ENCODE data around the gene CNNM4.

CNNM4 gene

DNA sequence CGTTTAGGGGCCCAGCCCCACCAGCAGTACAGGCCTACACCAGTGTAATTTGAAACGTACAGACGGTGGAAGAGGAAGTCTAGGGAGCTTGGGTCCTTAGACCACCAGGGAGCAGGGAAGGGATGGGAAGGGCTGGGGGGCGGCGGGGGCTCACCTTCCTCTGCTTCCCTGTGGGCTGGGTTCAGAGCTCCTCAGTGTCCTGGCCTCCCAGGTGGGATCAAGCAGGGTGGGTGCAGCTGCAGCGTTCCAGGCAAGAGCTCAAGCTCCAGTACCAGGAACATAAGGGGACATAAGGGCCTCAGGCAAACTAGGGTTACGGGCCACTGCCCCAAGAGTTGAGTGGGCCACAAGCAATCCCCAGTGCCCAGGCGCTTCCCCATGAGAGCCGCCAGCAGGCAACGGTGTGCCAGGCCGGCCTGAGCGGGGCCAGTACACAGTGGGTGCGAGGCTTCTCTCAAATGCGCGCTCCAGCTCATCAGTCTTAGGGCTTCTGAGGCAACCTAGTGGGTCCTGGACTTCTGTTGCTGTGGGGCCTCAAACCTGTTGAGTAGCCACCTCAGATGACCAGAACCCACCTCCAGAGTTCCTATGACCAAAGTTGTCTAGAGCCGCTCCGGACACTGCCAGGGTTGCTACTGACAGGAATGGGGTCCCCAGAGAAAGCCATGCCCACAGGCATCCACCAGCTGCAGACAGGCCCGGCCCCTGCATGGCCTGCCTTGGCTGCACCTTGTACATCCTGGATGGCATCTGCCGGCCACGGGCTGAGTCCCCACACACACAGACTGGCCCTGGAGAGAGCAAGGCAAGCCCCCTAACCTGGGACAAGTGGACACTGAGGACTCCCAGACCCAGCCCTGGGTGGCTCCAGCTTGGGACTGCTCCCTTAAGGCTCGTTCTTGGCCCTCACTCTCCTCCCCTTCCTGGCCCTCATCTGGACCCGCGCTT, 77.9 kb downstream of the CNNM4 start:
- no peak for DNase-seq

DNA sequence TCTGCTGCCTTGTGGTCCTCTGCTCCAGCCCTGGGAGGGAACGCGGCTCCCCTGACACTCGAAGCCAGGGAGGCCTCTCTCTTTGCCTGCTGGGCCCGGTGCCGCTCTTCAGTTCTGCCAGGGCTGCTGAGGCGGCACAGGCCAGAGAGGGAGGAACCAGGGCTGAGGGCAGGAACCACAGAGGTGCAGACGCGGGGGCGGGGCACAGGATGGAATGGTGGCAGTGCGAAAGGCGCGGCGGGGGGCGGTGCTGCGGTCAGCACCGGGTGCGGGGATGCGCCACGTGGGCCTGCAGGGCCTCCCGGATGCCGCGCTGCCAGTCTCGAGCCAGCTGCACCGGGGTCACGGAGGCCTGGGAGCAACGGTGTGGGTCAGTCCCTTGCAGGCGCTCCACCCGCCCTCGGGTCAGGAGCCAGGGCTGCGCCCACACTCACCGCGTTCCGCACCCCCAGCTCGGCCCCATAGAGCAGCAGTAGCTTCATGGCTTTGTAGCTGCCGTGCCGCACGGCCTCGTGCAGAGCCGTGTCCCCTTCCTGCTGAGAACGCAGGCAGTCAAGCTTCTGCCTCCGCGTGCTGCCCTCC, 78.7 kb downstream of the CNNM4 start:
- no peak for DNase-seq

- no peak for DNase-seq
These were observed 79.5 kb downstream of the CNNM4 start for GRCh38 chr2:96839875-96840850.

- DNase-seq = no peak
These were observed 81.2 kb downstream of the CNNM4 start for GRCh38 chr2:96841701-96842495.

DNA sequence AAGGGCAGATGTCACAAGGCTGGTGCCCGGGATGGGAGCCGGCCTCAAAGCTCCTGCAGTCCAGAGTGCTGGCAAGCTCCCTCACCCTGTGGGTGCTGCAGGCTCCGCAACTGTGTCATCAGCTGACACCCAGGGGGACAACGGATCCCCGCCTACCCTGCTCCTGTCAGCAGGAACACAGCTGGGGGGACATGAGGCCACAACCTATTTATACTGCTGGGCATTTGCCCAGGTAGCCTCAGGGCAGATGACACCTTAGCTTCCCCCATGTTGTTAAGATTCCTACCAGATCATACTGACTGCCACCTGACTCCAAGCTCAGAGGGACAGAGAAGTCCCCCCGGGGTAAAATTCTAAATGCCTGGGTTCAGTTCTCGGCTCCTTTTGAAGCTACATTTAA, 81.9 kb downstream of the CNNM4 start:
- DNase-seq = no peak

GRCh38 chr2:96843538-96844268, 83.0 kb downstream of the CNNM4 start, which contains the start of gene ANKRD23:
ANKRD23 (minus strand) TSS chr2:96844021; CDS start chr2:96843992, 29 bp downstream.
- DNase-seq = no peak

DNA sequence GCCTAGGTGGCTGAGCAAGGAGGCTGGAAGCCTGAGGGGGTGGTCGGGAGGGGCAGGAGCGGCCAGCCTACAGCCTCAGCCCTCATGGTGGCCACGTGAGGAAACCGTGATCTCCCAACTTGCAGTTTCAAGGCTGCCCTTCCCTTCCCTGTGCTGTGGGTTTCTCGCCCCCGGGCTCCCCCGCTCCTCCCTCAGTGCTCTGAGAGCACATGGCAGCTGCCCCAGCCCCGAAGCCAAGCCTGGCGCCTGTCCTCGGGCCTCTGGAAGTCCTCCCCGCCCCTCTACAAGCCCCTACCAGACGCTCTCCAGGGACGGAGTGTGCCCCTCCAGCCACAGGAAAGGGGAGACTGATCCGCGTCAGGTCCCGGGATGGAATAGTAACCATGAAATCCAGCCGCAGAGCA, 83.7 kb downstream of the CNNM4 start:
- no peak for DNase-seq

DNA sequence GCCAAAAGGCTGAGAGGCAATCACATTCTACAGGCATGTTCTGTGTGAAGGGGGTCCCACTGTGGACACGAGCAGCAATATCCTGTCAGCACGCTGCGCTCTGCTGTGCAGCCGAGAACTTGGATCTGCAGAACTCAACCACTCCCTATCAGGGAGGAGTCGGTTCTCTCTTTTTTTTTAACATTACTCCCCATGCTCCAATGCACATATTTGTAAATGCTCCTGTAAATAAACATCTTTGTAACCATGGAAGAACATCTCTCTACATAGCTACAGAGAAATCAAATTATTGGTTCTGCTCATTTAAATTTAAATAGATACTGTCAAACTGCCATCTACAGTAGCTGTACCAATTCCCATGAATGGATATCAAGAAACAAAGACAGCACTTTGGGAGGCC, 86.1 kb downstream of the CNNM4 start:
- no peak for DNase-seq

DNA sequence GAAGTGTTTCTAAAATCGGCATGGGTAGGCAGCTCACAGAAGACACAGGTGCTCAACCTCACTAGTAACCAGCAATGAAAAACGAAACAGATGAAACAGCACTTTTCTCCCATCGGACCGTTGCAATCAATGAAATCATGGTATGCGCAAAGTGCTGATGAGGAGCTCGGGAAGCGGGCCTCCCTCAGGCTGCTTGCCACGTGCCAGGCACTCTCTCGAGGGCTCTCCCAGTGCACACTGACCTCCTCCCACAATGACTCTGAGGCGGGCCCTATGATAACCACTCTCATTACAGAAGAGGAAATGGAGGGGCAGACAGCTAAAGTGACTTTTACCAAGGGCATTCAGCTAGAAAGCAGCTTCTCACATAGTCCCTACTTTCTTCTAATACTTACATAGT, 86.9 kb downstream of the CNNM4 start:
- peak; percentile 57 for DNase-seq

DNA sequence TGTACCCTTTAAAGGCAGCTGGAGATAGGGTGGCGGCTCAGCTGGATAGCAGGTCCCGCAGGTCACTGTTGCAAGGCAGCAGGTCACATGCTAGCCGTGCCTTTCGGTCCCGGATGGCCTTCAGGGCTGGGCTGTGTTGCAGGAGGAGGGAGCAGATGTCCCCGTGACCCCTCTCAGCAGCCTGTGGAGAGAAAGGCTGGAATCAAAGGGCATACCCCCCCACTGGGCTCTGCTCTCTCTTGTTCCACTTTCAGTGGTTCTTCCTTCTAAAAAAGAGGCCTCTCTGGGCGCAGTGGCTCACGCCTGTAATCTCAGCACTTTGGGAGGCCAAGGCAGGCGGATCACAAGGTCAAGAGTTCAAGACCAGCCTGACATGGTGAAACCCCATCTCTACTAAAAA, 87.6 kb downstream of the CNNM4 start:
- peak; percentile 72 for DNase-seq

DNA sequence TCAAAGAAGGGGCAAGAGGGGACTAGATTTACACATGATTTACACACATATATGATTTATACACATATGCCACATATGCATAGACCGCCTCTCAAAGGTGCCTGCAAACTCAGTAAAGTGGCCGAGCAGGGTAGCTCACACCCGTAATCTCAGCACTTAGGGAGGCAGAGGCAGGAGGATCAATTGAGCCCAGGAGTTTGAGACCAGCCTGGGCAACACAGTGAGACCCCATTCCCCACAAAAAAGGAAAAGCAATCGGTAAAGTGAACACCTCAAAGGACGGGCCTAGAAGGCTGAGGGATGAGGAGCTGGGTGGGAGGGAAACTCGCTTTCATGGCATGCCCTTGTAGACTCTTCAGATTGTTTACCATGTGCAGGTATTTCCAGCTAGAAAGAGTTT, 92.0 kb downstream of the CNNM4 start:
- no peak for DNase-seq

DNA sequence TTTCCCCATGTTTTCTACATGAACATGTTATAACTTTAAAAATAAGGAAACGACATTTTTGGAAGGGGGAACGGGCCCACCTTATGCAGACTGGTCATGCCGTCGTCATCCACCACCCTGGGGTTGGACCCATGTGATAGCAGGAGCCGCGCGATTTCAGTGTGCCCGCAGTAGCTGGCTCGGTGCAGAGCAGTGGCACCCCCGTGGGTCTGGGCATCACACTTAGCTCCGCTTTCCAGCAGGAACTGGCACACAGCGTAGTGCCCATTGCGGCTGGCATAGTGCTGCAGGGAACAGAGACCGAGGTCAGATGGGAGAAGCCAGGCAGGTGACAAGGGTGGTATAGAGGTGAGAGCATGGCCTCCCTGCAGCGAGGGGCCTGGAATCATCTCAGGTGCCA, 92.6 kb downstream of the CNNM4 start:
- no peak for DNase-seq

DNA sequence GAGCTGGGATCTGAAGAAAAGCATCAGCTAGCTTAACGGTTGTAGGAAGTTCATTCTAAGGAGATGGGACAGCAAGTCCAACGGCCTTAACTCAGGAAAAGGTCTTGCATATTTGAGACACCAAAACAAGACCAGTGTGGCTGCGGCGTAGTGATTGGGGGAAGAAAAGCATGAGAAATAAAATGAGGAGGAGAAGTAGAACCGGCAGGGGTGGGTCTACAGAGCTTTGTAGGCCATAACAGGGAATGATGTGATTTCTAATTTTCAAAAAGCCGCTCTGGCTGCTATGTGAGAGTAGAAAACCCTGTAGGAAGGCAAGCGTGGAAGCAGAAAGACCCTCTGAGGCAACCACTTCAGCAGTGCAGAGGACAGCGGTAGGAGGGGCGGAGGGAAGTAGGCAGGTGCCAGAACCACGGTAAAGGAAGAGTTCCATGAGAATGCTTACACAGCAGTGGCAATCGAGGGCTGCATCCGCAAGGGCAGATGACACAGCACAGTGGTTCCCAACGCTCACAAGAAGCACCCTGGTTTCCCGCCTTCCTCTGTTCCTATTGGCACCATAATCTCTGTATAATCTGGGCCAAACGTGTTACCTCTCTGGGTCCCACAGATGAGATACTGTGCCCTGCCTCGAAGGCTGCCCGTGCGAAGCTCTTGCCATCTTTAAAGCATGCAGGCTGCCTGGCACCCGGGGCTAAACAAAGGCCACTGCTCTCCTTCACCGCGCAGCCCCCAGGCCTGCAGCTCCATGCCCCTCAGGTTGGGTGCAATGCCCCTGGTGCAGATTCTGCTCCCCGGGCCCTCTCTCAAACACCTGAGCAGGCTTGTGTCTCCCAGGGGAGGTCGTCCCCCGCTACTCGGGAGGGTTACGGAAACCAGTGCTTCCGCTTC, 96.3 kb downstream of the CNNM4 start:
- peak; percentile 34 for DNase-seq

DNA sequence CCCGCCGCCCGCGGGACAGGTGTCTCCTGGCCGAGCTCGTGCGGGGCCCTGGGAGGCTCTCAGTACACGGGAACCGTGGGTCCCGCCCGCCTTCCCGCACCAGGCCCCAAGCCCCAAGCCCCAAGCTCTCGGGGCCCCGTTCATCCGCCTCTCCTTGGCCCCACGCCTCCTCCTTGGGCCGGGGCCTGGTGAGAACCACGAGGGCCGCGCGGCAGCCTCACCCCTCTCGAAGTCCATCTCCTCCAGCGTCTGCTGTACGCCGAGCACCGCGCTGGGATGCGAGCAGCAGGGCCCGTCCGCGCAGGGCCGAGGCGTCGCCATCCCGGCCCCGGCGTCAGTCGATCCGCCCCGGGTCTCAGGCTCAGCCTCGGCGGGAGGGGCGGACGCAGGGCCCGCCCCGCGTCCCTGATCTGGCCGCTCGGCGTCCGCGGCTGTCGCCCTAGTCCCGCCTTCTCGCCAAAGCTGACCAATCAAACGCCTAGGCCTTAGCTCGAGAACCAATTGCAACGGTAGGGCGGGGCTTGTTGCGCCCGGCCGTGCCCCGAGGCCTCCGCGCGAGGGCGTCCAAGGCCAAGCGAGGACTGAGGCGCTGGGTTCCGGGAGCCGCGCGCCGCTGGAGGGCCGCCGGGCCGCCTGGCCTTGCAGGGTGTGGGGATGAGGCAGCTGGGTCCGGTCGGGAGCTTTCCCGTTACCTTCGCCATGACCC, 97.1 kb downstream of the CNNM4 start, which contains the start of gene ANKRD39:
Gene ANKRD39, minus strand, starts transcription at position 350 of the 706 bp plus-strand sequence. Its CDS starts 29 bp downstream, at position 321.
- DNase-seq = peak; percentile 97

DNA sequence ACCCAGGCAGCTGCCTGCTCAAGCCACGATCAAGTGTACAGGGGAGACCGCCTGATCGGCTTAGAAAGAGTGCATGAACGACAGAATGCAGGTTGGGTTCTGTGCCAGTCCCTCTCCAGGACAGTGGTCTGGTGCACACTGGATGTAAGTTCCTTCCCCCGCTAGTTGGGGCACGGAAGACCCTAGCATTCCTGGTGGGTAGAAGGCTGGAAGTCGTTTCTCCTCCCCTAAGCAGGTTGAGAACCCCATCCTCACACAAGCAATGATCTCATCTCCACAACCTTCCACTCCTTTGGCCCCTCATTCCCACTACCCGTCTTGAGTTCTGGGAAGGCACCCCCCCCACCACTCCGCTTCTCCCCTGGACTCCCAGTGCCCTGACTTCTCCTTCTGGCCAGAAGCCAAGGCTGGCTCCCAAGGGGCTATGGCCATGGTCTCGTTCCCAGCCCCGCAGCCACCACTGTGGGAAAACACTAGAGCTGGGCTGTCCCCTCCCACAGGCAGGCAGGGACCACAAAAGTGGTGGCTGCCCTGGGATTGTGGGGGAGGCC, 98.5 kb downstream of the CNNM4 start:
- no peak for DNase-seq

DNA sequence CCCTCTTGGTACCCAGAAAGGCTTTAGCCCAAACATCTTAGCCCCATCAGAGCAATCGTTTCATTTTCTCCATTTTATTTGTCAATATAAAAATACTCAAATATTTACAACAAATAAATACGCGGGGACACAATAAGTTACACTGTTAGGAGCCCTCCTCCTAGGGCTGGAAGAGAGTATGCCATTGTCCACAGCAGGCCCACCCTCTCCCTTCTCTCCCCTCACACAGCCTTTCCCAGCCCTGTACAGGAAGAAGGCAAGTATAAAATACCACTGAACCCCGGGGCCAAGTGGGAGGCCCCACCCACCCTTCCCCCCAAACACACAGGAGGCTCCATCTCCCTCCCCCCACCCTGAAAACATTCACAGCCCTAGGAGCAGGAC, 99.0 kb downstream of the CNNM4 start:
- DNase-seq = no peak

DNA sequence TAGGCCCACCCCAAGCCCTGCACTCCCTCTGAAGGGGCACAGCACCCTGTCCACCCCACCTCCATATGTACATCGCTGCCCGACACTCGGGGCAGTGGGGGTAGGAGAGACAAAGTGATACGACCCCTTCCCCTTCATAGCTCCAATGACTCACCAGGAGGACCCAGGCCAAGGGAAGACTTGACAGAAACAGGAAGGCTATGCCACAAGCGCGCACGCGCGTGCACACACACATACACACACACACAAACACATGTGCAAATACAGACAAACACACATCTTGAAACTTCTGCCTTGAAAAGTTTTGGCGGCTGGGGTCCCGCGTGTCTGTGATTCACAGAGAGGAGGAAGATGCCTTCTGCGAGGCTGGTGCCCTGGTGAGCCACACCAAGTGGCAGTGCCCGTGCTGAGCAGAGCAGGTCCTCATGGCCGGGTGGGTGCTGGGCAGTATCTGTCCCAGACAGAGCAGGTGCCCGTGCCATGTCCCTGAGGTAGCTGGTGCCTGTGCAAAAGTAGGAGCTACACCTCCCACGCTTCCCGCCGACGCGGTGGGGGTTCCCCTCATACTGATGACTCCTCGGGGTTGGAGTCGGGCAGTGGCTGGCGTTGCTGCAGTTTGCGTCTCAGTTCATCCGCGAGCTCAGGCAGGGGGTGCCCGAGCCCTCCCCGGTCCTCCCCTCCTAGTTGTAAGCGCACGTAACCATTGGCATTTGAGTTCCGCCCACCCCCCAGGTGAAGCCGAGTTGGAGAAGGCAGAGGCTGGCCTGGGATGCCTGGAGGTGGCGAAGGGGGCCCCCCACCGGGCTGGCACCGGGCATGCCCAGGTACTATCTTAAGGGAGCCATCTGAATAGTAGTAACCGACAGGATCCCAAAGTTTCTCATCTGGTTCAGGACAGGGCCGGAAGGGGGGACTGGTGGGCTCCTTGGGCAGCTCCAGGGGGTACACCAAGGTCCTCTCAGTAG, 99.6 kb downstream of the CNNM4 start:
- DNase-seq = peak; percentile 60

DNA sequence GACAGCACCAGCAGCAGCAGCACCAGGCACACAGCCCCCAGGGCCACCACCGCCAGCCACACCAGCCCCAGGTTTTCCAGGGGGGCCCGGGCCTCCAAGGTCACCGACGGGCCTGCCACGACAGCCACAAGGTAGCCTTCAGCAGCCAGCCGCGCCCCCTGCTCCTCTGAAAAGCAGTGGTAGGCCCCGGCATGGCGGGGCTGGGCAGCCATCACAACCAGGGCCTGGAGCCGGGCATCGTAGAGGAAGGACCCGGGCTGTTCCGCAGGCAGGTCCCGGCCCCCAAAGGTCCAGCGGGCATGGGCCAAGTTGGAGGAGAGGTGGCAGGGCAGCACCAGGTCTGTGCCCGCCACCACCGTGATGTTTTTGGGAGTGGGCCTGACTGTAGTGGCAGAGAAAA, 100.4 kb downstream of the CNNM4 start:
- no peak for DNase-seq

Measured in MV-4-11 (cell line).